Natural killer cell (primary cell): ENCODE results near the gene ADGRE1. TPM values are rescaled to one million over a fixed set of nuclear protein-coding genes. Genes with fewer than 3 reads are reported as not detected.

Experiments used
- ATAC-seq, 3 donors: fragments of 150-1000 bp in 2 of 3; fragments of 200-7000 bp in 1 of 3; cut with Tn5 transposase; 1 replicate in 1 of 3; 2 replicates in 2 of 3; pipeline ENCODE4 v1.10.0; 2021; ENCODE audit warnings: mild to moderate bottlenecking in 2 of 3, moderate library complexity in 2 of 3
- DNase-seq, 2 donors: peaks; one replicate each; pipeline versions ENCODE4 v3.0.0 to v3.0.0-alpha.2; 2013 to 2021; ENCODE audit warnings: mixed read lengths in 1 of 2
- H3K27ac ChIP-seq: one replicate; pipeline ENCODE4 v1.5.1; 2013; ENCODE audit warnings: mild to moderate bottlenecking, low read length
- H3K27me3 ChIP-seq: one replicate; pipeline ENCODE4 v1.6.1; 2013; ENCODE audit warnings: low read length; ENCODE audit not compliant: control insufficient read depth, insufficient read depth
- H3K36me3 ChIP-seq: one replicate; pipeline ENCODE4 v1.6.1; 2013; ENCODE audit warnings: low read length; ENCODE audit not compliant: control insufficient read depth, insufficient read depth
- H3K4me1 ChIP-seq: one replicate; pipeline ENCODE4 v1.6.1; 2013; ENCODE audit warnings: low read length; ENCODE audit not compliant: control insufficient read depth, insufficient read depth
- H3K4me3 ChIP-seq: one replicate; pipeline ENCODE4 v1.5.1; 2013; ENCODE audit warnings: low read length
- H3K9me3 ChIP-seq: one replicate; pipeline ENCODE4 v1.6.1; 2013; ENCODE audit warnings: low read length; ENCODE audit not compliant: control insufficient read depth, insufficient read depth
- H3K27ac Mint-ChIP-seq, 2 donors: one replicate each; pipeline ENCODE4 v1.8.0; 2022; ENCODE audit warnings: mild to moderate bottlenecking in 2 of 2, mixed read lengths in 2 of 2, moderate library complexity in 1 of 2
- H3K27me3 Mint-ChIP-seq, 2 donors: one replicate each; pipeline ENCODE4 v1.8.0; 2022; ENCODE audit warnings: low read depth in 2 of 2, mixed read lengths in 2 of 2
- H3K36me3 Mint-ChIP-seq: one replicate; pipeline ENCODE4 v1.8.0; 2022; ENCODE audit warnings: mixed read lengths
- H3K4me1 Mint-ChIP-seq, 2 donors: one replicate each; pipeline ENCODE4 v1.8.0; 2022; ENCODE audit warnings: mixed read lengths in 2 of 2
- H3K4me3 Mint-ChIP-seq: one replicate; pipeline ENCODE4 v1.8.0; 2022; ENCODE audit warnings: mild to moderate bottlenecking, moderate library complexity, mixed read lengths
- H3K9me3 Mint-ChIP-seq, 2 donors: one replicate each; pipeline ENCODE4 v1.8.0; 2022; ENCODE audit warnings: mixed read lengths in 2 of 2
- CTCF ChIP-seq: fragments of 200-600 bp; IDR thresholded peaks from one replicate; pipeline ENCODE4 v1.8.0; 2022; ENCODE audit warnings: antibody characterized with exemption
- WGBS: methylation state at CpG from one replicate; pipeline ENCODE4 v1.1.7; 2013; ENCODE audit warnings: missing lambda C conversion rate; ENCODE audit not compliant: insufficient coverage; 5-methylcytosine and 5-hydroxymethylcytosine counted together
- intact Hi-C: fragments of 100-400 bp; cut with micrococcal nuclease; formaldehyde crosslinking; loops from one replicate; pipeline ENCODE4 v1.14.2; 2022
- total RNA-seq, 4 donors: library from RNA; stranded (reverse); fragments of 120-200 nt in 1 of 4; gene quantifications; one replicate each; pipeline versions ENCODE4 v1.2.3 to v1.2.4, GENCODE V29; 2013 to 2022

ADGRE1 gene
- total RNA-seq, 3 donors from 2014 or later (not counting 1 experiment from before 2014, with no cell fraction given) = 2.6 to 13.7 (median 13.0) TPM

GRCh38 chr19:6925386-6925785 lies 38.0 kb downstream of the ADGRE1 start:
- no peak for TF ChIP-seq CTCF
- DNase-seq (no peak), ATAC-seq (no peak)
- Mint-ChIP-seq H3K27ac (no peak overlapping the region), H3K9me3 (peaks cover 0 to 4% of the 10 kb centered on the region in 2 donors), H3K4me1 (peaks cover 0 to 6% of the 10 kb centered on the region in 2 donors), H3K36me3 (no peaks in the 10 kb centered on the region), H3K4me3 (no peak overlapping the region), H3K27me3 (no peaks in the 10 kb centered on the region)
- H3K4me1 ChIP-seq = peaks cover 6% of the 10 kb centered on the region
- H3K4me3 ChIP-seq = no peak overlapping the region
- H3K36me3 ChIP-seq = no peaks in the 10 kb centered on the region
- H3K27me3 ChIP-seq = no peaks in the 10 kb centered on the region
- H3K27ac ChIP-seq = no peak overlapping the region
- intact Hi-C loops = no loop called here
- WGBS = 66% methylated on average over 6 of the region's 7 CpGs
- H3K9me3 ChIP-seq = peaks cover 6% of the 10 kb centered on the region

- Mint-ChIP-seq H3K9me3 (peaks cover 2 to 4% of the 10 kb centered on the region in 2 donors), H3K27me3 (no peaks in the 10 kb centered on the region), H3K27ac (no peak overlapping the region), H3K36me3 (no peaks in the 10 kb centered on the region), H3K4me3 (no peak overlapping the region), H3K4me1 (peaks cover 0 to 6% of the 10 kb centered on the region in 2 donors)
- ATAC-seq (peak in 1 of 3 donors; percentile 15), DNase-seq (peak in 1 of 2 donors; percentile 76)
- Histone ChIP-seq H3K27me3 (no peaks in the 10 kb centered on the region), H3K36me3 (no peaks in the 10 kb centered on the region), H3K27ac (no peak overlapping the region), H3K4me3 (no peak overlapping the region), H3K4me1 (peaks cover 6% of the 10 kb centered on the region), H3K9me3 (peaks cover 6% of the 10 kb centered on the region)
- no peak for TF ChIP-seq CTCF
- 70% methylated on average over 13 of the region's 15 CpGs for WGBS
- intact Hi-C loops = no loop called here
These were observed 38.7 kb downstream of the ADGRE1 start for GRCh38 chr19:6925801-6926751.

DNA sequence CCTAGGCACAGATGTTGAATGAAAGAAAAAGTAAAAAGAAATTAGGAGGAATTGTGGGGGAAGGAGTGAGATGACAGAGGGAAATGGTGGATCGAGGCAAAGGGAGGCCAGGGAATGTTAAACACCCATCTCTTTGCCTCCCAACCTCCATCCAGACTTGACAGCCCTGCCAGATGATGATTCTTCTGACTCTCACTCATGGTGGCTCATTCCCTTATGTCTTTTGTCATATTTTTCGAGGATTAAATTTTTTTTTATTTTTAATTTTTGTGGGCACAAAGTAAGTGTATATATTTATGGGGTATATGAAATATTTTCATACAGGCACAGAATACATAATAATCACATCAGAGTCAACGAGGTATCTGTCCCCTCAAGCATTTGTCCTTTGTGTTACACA lies 42.8 kb downstream of the ADGRE1 start:
- H3K27me3 Mint-ChIP-seq = peaks cover 0 to 3% of the 10 kb centered on the region in 2 donors
- no CpG with 5 or more reads among the region's 3 CpGs for WGBS
- Histone ChIP-seq H3K27ac (no peak overlapping the region), H3K36me3 (no peaks in the 10 kb centered on the region), H3K27me3 (peaks cover 2% of the 10 kb centered on the region), H3K9me3 (peaks cover 6% of the 10 kb centered on the region), H3K4me3 (no peak overlapping the region), H3K4me1 (peaks cover 6% of the 10 kb centered on the region)
- no peaks in the 10 kb centered on the region for H3K36me3 Mint-ChIP-seq
- intact Hi-C loops = no loop called here
- DNase-seq (no peak), ATAC-seq (no peak)
- no peak for TF ChIP-seq CTCF
- H3K4me1 Mint-ChIP-seq = peaks cover 0 to 6% of the 10 kb centered on the region in 2 donors
- no peak overlapping the region for H3K27ac Mint-ChIP-seq
- H3K4me3 Mint-ChIP-seq = no peak overlapping the region
- peaks cover 2 to 4% of the 10 kb centered on the region in 2 donors for H3K9me3 Mint-ChIP-seq
